ENCODE results near the gene NLGN4X. TPM values are rescaled to one million over a fixed set of nuclear protein-coding genes. Genes with fewer than 3 reads are reported as not detected.

Gene NLGN4X
- polyA plus RNA-seq, 2 of the 4 experiments (the other 2 are of a cell fraction), result 0.06 to 0.17 TPM

DNA sequence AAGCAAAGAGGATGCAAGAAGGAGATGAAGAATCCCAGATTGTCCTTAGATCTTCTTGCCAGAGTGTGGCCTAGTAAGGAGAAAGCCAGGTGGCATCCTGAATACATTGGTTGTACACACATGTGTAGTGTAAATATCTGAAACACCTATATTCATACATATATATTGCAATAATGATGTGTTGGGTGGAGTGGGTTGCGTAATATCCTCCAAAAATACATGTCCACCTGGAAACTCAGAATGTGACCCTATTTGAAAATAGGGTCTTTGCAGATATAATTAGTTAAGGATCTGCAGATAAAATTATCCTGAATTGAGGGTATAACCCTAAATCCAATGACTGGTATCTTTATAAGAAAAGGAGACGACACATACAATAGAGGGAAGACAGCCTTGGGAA, 216.3 kb downstream of the NLGN4X start:
- Histone ChIP-seq H3K4me2 (no peak overlapping the region), H3K9me3 (no peaks in the 10 kb centered on the region), H3K4me3 (no peak overlapping the region), H3K27ac (no peak overlapping the region), H3K4me1 (no peaks in the 10 kb centered on the region)
- ATAC-seq, result no peak
- no peak for TF ChIP-seq ZFP36 (IDR thresholded peaks at IDR 0.05; ENCODE audit: borderline replicate concordance, partially characterized antibody)
- TF ChIP-seq, protein P1, sequence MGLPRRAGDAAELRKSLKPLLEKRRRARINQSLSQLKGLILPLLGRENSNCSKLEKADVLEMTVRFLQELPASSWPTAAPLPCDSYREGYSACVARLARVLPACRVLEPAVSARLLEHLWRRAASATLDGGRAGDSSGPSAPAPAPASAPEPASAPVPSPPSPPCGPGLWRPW (IDR thresholded peaks at IDR 0.05), result no peak
- no peak for TF ChIP-seq FOSB (CRISPR knock-in tag; IDR thresholded peaks at IDR 0.05)
- TF ChIP-seq RFX5 (IDR thresholded peaks at IDR 0.05), result no peak
- TF ChIP-seq MYC (IDR thresholded peaks at IDR 0.05; ENCODE audit: borderline replicate concordance, low read length), result no peak
- no peak for TF ChIP-seq POLR2A (IDR thresholded peaks at IDR 0.05; ENCODE audit: low read length)
- TF ChIP-seq, protein P2, sequence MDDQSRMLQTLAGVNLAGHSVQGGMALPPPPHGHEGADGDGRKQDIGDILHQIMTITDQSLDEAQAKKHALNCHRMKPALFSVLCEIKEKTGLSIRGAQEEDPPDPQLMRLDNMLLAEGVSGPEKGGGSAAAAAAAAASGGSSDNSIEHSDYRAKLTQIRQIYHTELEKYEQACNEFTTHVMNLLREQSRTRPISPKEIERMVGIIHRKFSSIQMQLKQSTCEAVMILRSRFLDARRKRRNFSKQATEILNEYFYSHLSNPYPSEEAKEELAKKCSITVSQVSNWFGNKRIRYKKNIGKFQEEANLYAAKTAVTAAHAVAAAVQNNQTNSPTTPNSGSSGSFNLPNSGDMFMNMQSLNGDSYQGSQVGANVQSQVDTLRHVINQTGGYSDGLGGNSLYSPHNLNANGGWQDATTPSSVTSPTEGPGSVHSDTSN (IDR thresholded peaks at IDR 0.05), result no peak
- TF ChIP-seq, protein P3, sequence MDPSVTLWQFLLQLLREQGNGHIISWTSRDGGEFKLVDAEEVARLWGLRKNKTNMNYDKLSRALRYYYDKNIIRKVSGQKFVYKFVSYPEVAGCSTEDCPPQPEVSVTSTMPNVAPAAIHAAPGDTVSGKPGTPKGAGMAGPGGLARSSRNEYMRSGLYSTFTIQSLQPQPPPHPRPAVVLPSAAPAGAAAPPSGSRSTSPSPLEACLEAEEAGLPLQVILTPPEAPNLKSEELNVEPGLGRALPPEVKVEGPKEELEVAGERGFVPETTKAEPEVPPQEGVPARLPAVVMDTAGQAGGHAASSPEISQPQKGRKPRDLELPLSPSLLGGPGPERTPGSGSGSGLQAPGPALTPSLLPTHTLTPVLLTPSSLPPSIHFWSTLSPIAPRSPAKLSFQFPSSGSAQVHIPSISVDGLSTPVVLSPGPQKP (IDR thresholded peaks at IDR 0.05; ENCODE audit: low read depth, low read length), result no peak
- TF ChIP-seq HOXA7 (CRISPR knock-in tag; IDR thresholded peaks at IDR 0.05), result no peak
- TF ChIP-seq TP53 (CRISPR knock-in tag; IDR thresholded peaks at IDR 0.05), result no peak
- TF ChIP-seq ZC3H11A (IDR thresholded peaks at IDR 0.05), result no peak
- no peak for TF ChIP-seq NR3C1 (IDR thresholded peaks at IDR 0.05)
- no peak for TF ChIP-seq ZSCAN20 (CRISPR knock-in tag; IDR thresholded peaks at IDR 0.05)
- TF ChIP-seq, protein P4, sequence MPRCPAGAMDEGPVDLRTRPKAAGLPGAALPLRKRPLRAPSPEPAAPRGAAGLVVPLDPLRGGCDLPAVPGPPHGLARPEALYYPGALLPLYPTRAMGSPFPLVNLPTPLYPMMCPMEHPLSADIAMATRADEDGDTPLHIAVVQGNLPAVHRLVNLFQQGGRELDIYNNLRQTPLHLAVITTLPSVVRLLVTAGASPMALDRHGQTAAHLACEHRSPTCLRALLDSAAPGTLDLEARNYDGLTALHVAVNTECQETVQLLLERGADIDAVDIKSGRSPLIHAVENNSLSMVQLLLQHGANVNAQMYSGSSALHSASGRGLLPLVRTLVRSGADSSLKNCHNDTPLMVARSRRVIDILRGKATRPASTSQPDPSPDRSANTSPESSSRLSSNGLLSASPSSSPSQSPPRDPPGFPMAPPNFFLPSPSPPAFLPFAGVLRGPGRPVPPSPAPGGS (IDR thresholded peaks at IDR 0.05), result no peak
- no peak for TF ChIP-seq CEBPB (IDR thresholded peaks at IDR 0.05)
- CTCF ChIA-PET, result no interaction called here
- POLR2A ChIA-PET, result no interaction called here
- FAIRE-seq, result no peak
- no peak for DNase-seq (ENCODE audit: low read depth in 1 of 2, low spot score in 1 of 2)
- 3% methylated on average over 2 of the region's 2 CpGs for WGBS (ENCODE audit: missing lambda C conversion rate)

DNA sequence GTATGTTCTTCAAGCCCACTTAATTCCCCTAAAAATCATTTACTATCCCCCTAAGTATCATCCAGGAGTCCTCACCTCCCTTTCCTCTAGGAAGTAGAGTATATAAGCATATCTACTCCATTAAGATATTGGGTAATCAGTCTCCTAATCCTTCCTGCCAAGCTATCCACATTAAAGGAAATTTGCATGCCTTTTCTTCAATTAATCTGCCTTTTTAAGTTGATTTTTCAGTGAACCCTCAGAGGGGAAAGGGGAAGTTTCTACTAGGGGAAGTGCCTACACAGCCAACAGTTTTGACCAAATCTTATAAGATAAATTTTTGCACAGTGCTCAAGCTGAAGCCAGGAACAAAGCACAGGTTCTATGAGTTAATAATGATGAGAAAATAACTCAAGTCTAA, 222.8 kb downstream of the NLGN4X start:
- H3K4me1 ChIP-seq, result no peaks in the 10 kb centered on the region
- H3K4me3 ChIP-seq, result no peak overlapping the region
- TF ChIP-seq CHD4 (IDR thresholded peaks at IDR 0.05; ENCODE audit: borderline replicate concordance) (no peak), FOSB (CRISPR knock-in tag; IDR thresholded peaks at IDR 0.05) (no peak), EHMT2 (IDR thresholded peaks at IDR 0.05; ENCODE audit: low read depth) (no peak), BHLHE40 (IDR thresholded peaks at IDR 0.05; ENCODE audit: low read depth, low read length) (no peak), NFE2L2 (conservative IDR thresholded peaks at IDR 0.05; ENCODE audit: low read length) (no peak)
- TF ChIP-seq, protein P3 (IDR thresholded peaks at IDR 0.05; ENCODE audit: low read depth, low read length), result no peak
- TF ChIP-seq, protein P5, sequence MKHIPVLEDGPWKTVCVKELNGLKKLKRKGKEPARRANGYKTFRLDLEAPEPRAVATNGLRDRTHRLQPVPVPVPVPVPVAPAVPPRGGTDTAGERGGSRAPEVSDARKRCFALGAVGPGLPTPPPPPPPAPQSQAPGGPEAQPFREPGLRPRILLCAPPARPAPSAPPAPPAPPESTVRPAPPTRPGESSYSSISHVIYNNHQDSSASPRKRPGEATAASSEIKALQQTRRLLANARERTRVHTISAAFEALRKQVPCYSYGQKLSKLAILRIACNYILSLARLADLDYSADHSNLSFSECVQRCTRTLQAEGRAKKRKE (CRISPR knock-in tag; IDR thresholded peaks at IDR 0.05; ENCODE audit: low read depth), result no peak
- TF ChIP-seq, protein P4 (IDR thresholded peaks at IDR 0.05), result no peak
- TF ChIP-seq, protein P6, sequence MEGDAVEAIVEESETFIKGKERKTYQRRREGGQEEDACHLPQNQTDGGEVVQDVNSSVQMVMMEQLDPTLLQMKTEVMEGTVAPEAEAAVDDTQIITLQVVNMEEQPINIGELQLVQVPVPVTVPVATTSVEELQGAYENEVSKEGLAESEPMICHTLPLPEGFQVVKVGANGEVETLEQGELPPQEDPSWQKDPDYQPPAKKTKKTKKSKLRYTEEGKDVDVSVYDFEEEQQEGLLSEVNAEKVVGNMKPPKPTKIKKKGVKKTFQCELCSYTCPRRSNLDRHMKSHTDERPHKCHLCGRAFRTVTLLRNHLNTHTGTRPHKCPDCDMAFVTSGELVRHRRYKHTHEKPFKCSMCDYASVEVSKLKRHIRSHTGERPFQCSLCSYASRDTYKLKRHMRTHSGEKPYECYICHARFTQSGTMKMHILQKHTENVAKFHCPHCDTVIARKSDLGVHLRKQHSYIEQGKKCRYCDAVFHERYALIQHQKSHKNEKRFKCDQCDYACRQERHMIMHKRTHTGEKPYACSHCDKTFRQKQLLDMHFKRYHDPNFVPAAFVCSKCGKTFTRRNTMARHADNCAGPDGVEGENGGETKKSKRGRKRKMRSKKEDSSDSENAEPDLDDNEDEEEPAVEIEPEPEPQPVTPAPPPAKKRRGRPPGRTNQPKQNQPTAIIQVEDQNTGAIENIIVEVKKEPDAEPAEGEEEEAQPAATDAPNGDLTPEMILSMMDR (IDR thresholded peaks at IDR 0.05), result no peak
- DNase-seq (ENCODE audit: low read depth in 1 of 2, low spot score in 1 of 2), result no peak
- ChIA-PET CTCF (no interaction called here), POLR2A (no interaction called here)
- FAIRE-seq, result no peak
- ATAC-seq, result no peak
- no peak overlapping the region for H3K27ac ChIP-seq
- no peak overlapping the region for H3K4me2 ChIP-seq
- H3K9me3 ChIP-seq, result no peaks in the 10 kb centered on the region
